Measurements from ENCODE around the gene TPSG1.
A peak's percentile ranks its signal among the peaks of the same experiment; 100 is the strongest.
"Not testable (repeated sequence)": the region's sequence is repeated elsewhere in the genome, so short reads cannot be mapped to it uniquely, and the experiment has no call there.

TPSG1 gene

GRCh38 chr16:1194665-1195392 lies 30.2 kb downstream of the TPSG1 start:
- no peak overlapping the region for H3K4me3 ChIP-seq (ENCODE audit: low read depth, low read length)
- no peak for DNase-seq (ENCODE audit: low read depth)
- TF ChIP-seq CTCF (IDR thresholded peaks at IDR 0.05; ENCODE audit: low read depth, low read length, missing control alignments) = peak; percentile 56

DNA sequence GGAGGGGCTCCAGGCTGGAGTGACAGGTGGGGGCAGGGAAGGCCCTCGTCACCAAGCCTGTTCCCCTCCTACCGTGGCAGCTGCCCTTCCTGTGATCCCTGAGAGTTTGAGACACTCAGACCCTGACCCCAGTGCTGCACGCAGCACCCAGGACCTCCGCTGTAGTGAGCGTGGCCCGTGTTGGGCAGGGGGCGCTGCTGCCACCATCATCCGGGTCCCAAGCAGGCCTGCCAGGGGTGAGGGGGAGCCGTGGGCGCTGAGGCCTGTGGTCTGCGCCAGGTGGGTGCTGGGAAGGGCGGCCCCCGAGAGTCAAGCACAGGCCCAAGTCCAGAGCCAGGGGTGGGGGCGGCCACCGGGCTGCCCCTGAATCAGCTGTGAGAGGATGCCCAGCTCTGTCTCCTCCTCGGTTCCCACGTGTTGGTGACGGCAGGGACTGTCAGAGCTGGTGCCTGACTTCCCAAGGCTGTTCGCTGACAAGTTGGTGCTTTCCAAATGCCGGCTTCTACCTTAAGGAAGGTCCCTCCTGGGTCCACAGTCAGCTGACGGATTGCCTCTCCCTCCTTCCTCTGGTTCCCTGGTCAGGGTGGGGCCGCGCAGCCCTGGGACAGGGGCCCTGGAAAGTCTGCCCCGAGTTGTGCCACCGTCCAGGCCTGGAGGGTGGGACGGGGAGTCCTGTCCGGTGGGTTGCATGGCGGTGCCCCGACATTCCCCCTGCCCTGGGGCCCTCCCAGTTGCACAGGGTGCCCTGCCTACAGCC lies 31.1 kb downstream of the TPSG1 start:
- H3K4me3 ChIP-seq (ENCODE audit: low read depth, low read length) = no peak overlapping the region
- TF ChIP-seq CTCF (IDR thresholded peaks at IDR 0.05; ENCODE audit: low read depth, low read length, missing control alignments) = no peak
- DNase-seq (ENCODE audit: low read depth) = no peak

DNA sequence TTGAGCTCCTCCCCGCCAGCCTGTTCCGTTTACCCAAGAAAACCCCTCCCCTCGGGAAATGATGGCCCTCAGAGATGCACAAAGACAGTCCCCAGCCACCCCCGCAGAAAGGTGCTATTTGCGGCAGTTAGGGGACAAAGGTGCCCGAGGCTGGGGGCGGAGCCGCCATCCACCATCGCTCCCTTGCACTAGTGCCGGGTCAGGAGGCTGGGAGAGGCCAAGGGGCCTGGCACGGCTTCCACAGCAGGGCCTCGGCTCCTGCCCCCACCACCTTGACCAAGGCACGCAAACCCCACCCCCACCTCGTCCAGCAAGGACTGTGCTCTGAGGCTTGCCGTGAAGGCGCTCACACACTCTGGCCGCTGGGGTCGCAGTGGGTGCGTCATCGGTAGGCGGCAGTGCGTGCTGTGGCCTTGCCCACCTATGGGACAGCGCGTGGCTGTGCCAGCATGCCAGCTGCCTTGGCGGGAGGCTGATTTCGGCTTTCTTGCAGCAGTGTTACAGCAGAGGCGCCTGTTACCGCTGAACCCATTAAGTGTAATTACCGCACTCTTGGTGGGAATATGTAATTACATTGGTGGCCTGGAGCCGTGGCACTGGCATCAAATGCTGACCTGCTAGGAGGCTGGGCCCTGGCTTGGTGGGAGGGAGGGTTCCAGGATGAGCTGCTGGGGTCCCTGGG lies 31.8 kb downstream of the TPSG1 start:
- no peak for DNase-seq (ENCODE audit: low read depth)
- TF ChIP-seq CTCF (IDR thresholded peaks at IDR 0.05; ENCODE audit: low read depth, low read length, missing control alignments) = no peak
- H3K4me3 ChIP-seq (ENCODE audit: low read depth, low read length) = no peak overlapping the region

- no peak overlapping the region for H3K4me3 ChIP-seq (ENCODE audit: low read depth, low read length)
- no peak for DNase-seq (ENCODE audit: low read depth)
- no peak for TF ChIP-seq CTCF (IDR thresholded peaks at IDR 0.05; ENCODE audit: low read depth, low read length, missing control alignments)
These were observed 32.5 kb downstream of the TPSG1 start for GRCh38 chr16:1192384-1193073.

DNA sequence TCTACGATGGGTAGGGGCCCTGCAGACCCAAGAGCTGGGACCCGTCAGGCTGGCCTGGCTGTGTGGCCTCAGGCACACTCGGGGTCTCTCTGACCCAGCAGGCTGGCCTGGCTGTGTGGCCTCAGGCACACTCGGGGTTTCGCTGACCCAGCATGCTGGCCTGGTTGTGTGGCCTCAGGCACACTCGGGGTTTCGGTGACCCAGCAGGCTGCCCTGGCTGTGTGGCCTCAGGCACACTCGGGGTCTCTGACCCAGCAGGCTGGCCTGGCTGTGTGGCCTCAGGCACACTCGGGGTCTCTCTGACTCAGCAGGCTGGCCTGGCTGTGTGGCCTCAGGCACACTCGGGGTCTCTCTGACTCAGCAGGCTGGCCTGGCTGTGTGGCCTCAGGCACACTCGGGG lies 34.3 kb downstream of the TPSG1 start:
- not testable (repeated sequence) for H3K4me3 ChIP-seq (ENCODE audit: low read depth, low read length); DNase-seq (ENCODE audit: low read depth)

GRCh38 chr16:1189455-1189854 lies 35.6 kb downstream of the TPSG1 start:
- no peak for TF ChIP-seq CTCF (IDR thresholded peaks at IDR 0.05; ENCODE audit: low read depth, low read length, missing control alignments)
- no peak for DNase-seq (ENCODE audit: low read depth)
- H3K4me3 ChIP-seq (ENCODE audit: low read depth, low read length) = no peak overlapping the region
